Heart left ventricle (tissue), 13 donors: ENCODE measurements around the gene CDK5RAP3.

Source experiments
- CTCF ChIP-seq, 12 donors: fragments of 200-600 bp; sonication (generic) in 4 of 12; IDR thresholded peaks; one replicate each; pipeline versions ENCODE4 v1.5.0 to v1.8.0; 2018 to 2022; ENCODE audit warnings: antibody characterized with exemption in 12 of 12, mild to moderate bottlenecking in 5 of 12
- POLR2A ChIP-seq, 2 donors: fragments of 450-650 bp; IDR thresholded peaks; one replicate each; pipeline ENCODE4 v1.6.1; 2017; ENCODE audit warnings: antibody characterized with exemption in 2 of 2, mild to moderate bottlenecking in 2 of 2, moderate library complexity in 2 of 2
- donor health status: ischemic (EF 13 %, LVEDD 7.1; RV severe dilation, severe dysfunction).
- donor health status: DM: no; HTN: yes; CAD: no.
- donor health status: DM: no; HTN: no; CAD: no.
- donor health status: ischemic (EF 25% LVEDD 6.9; RV normal size, moderate dysfunction).
- donor health status: ischemic (EF 25% LVEDD 5.7; RV mildly dilated, moderate dysfunction).
- donor health status: ischemic (EF 35%, LVEDD 5.7; RV mildly dilated, moderate dysfunction).
- donor health status: nonischemic (EF 11% LVEDD 7.7; RV severe dilation, severe dysfunction).
- donor health status: DM: yes; HTN: yes; CAD: no.
- donor health status: PGD.
- donor health status: ischemic (EF 29% LVEDD 5.4; RV normal size, mild dysfunction).
- donor health status: nonischemic (EF 23%, LVEDD 6.1; RV moderate dilation, normal function).

GRCh38 chr17:47993031-47993564, 22.2 kb downstream of the CDK5RAP3 start:
- TF ChIP-seq CTCF (IDR thresholded peaks at IDR 0.05) (no peak), POLR2A (IDR thresholded peaks at IDR 0.05) (no peak)
